ENCODE results near the gene BDH1.
A peak's percentile ranks its signal among the peaks of the same experiment; 100 is the strongest.
"Not testable (repeated sequence)": the region's sequence is repeated elsewhere in the genome, so short reads cannot be mapped to it uniquely, and the experiment has no call there.

BDH1 gene

DNA sequence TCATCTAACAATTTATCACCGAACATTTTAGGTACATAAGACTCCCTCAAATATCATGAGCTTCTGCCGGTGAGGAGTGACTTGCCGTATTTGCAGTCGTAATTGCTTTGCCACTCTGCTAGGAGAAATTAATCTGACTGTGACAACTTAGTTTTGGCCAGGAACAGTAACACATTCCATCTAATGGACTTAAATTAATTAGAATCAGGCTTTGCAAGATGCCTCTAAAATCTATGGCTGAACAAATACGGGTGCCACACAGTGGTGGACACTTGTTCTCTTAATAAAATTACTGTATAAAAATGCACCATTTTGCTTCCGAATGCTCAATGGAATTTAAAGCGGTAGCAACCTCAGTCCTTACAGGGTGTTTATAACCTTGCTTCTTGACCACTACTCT is 27.6 kb upstream of the BDH1 start:
- no peaks in the 10 kb centered on the region for H3K36me3 ChIP-seq (ENCODE audit: control insufficient read depth, insufficient read depth, low read length)
- no peak for TF ChIP-seq CTCF (IDR thresholded peaks at IDR 0.05; ENCODE audit: insufficient read depth, low read length, poor library complexity, severe bottlenecking)
- no peak overlapping the region for H3K4me3 ChIP-seq (replicated peaks; ENCODE audit: low read depth, low read length)
- no peak for DNase-seq (ENCODE audit: extremely low read depth, insufficient read length)
- no peaks in the 10 kb centered on the region for H3K27me3 ChIP-seq (replicated peaks; ENCODE audit: control insufficient read depth, insufficient read depth, low read length)

- Histone ChIP-seq H3K36me3 (ENCODE audit: control insufficient read depth, insufficient read depth, low read length) (no peaks in the 10 kb centered on the region), H3K4me3 (replicated peaks; ENCODE audit: low read depth, low read length) (no peak overlapping the region), H3K27me3 (replicated peaks; ENCODE audit: control insufficient read depth, insufficient read depth, low read length) (no peaks in the 10 kb centered on the region)
- no peak for DNase-seq (ENCODE audit: extremely low read depth, insufficient read length)
- TF ChIP-seq CTCF (IDR thresholded peaks at IDR 0.05; ENCODE audit: insufficient read depth, low read length, poor library complexity, severe bottlenecking): no peak
Measured at GRCh38 chr3:197580253-197580691, 24.5 kb upstream of the BDH1 start.

DNA sequence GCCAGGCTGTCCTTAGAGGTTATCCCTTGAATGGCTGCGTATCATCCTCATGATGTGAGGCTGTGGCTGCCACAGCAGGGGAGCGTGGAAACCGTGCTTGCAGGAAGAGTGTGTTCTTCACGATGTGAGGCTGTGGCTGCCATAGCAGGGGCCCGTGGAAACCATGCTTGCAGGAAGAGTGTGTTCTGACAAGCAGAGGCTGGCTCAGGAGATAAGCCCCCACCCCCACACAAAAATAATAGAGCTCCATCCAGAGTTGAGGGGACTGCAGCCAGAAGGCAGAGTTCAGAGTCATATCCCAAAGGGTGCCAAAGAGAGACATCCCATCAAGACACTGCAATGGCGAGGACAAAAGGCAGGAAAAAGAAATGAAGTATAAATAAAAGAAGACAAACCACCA is 22.6 kb upstream of the BDH1 start:
- no peak for TF ChIP-seq CTCF (IDR thresholded peaks at IDR 0.05; ENCODE audit: insufficient read depth, low read length, poor library complexity, severe bottlenecking)
- Histone ChIP-seq H3K36me3 (ENCODE audit: control insufficient read depth, insufficient read depth, low read length) (no peaks in the 10 kb centered on the region), H3K4me3 (replicated peaks; ENCODE audit: low read depth, low read length) (no peak overlapping the region), H3K27me3 (replicated peaks; ENCODE audit: control insufficient read depth, insufficient read depth, low read length) (no peaks in the 10 kb centered on the region)
- no peak for DNase-seq (ENCODE audit: extremely low read depth, insufficient read length)

GRCh38 chr3:197577366-197578074 is 21.8 kb upstream of the BDH1 start:
- TF ChIP-seq CTCF (IDR thresholded peaks at IDR 0.05; ENCODE audit: insufficient read depth, low read length, poor library complexity, severe bottlenecking): no peak
- Histone ChIP-seq H3K4me3 (replicated peaks; ENCODE audit: low read depth, low read length) (no peak overlapping the region), H3K36me3 (ENCODE audit: control insufficient read depth, insufficient read depth, low read length) (no peaks in the 10 kb centered on the region), H3K27me3 (replicated peaks; ENCODE audit: control insufficient read depth, insufficient read depth, low read length) (no peaks in the 10 kb centered on the region)
- DNase-seq (ENCODE audit: extremely low read depth, insufficient read length): no peak

- DNase-seq (ENCODE audit: extremely low read depth, insufficient read length): no peak
- no peak for TF ChIP-seq CTCF (IDR thresholded peaks at IDR 0.05; ENCODE audit: insufficient read depth, low read length, poor library complexity, severe bottlenecking)
- H3K36me3 ChIP-seq (ENCODE audit: control insufficient read depth, insufficient read depth, low read length): no peaks in the 10 kb centered on the region
- no peaks in the 10 kb centered on the region for H3K27me3 ChIP-seq (replicated peaks; ENCODE audit: control insufficient read depth, insufficient read depth, low read length)
- H3K4me3 ChIP-seq (replicated peaks; ENCODE audit: low read depth, low read length): peak overlapping the region; percentile 46
Measured at GRCh38 chr3:197576838-197577237, 21.1 kb upstream of the BDH1 start.

- DNase-seq (ENCODE audit: extremely low read depth, insufficient read length): no peak
- Histone ChIP-seq H3K27me3 (replicated peaks; ENCODE audit: control insufficient read depth, insufficient read depth, low read length) (no peaks in the 10 kb centered on the region), H3K4me3 (replicated peaks; ENCODE audit: low read depth, low read length) (no peak overlapping the region), H3K36me3 (ENCODE audit: control insufficient read depth, insufficient read depth, low read length) (no peaks in the 10 kb centered on the region)
- no peak for TF ChIP-seq CTCF (IDR thresholded peaks at IDR 0.05; ENCODE audit: insufficient read depth, low read length, poor library complexity, severe bottlenecking)
Measured at GRCh38 chr3:197575362-197575761, 19.6 kb upstream of the BDH1 start.

GRCh38 chr3:197574396-197574991 is 18.7 kb upstream of the BDH1 start:
- not testable (repeated sequence) for H3K36me3 ChIP-seq (ENCODE audit: control insufficient read depth, insufficient read depth, low read length); H3K4me3 ChIP-seq (replicated peaks; ENCODE audit: low read depth, low read length); DNase-seq (ENCODE audit: extremely low read depth, insufficient read length); H3K27me3 ChIP-seq (replicated peaks; ENCODE audit: control insufficient read depth, insufficient read depth, low read length)

All from GM06990 (cell line).